HEK293T (cell line): ENCODE data around the gene PLPPR1.

Source experiments
- ARNT ChIP-seq: fragments of 450-650 bp; IDR thresholded peaks from 2 replicates; pipeline ENCODE4 v1.6.1; 2017; ENCODE audit warnings: mild to moderate bottlenecking
- BHLHE40 ChIP-seq: fragments of 450-650 bp; IDR thresholded peaks from 2 replicates; pipeline ENCODE4 v1.6.1; 2016; ENCODE audit warnings: mild to moderate bottlenecking, moderate library complexity, borderline replicate concordance
- CTBP1 ChIP-seq: fragments of 450-650 bp; IDR thresholded peaks from 2 replicates; pipeline ENCODE4 v1.6.1; 2016; ENCODE audit warnings: borderline replicate concordance
- ELF4 ChIP-seq: fragments of 450-650 bp; IDR thresholded peaks from 2 replicates; pipeline ENCODE4 v1.6.1; 2017; ENCODE audit warnings: antibody characterized with exemption
- FOXA1 ChIP-seq: fragments of 450-650 bp; IDR thresholded peaks from 2 replicates; pipeline ENCODE4 v1.6.1; 2016; ENCODE audit warnings: mild to moderate bottlenecking
- FOXK2 ChIP-seq: fragments of 450-650 bp; IDR thresholded peaks from 2 replicates; pipeline ENCODE4 v1.6.1; 2016; ENCODE audit warnings: mild to moderate bottlenecking
- FOXM1 ChIP-seq: fragments of 450-650 bp; IDR thresholded peaks from 2 replicates; pipeline ENCODE4 v1.6.1; 2017; ENCODE audit warnings: mild to moderate bottlenecking, borderline replicate concordance
- HDGF ChIP-seq: fragments of 450-650 bp; IDR thresholded peaks from 2 replicates; pipeline ENCODE4 v1.6.1; 2017; ENCODE audit warnings: antibody characterized with exemption, borderline replicate concordance
- LEF1 ChIP-seq: fragments of 450-650 bp; IDR thresholded peaks from 2 replicates; pipeline ENCODE4 v1.6.1; 2017; ENCODE audit warnings: mild to moderate bottlenecking, borderline replicate concordance
- NFRKB ChIP-seq: fragments of 450-650 bp; IDR thresholded peaks from 2 replicates; pipeline ENCODE4 v1.6.1; 2016; ENCODE audit warnings: mild to moderate bottlenecking, moderate library complexity
- SP1 ChIP-seq: fragments of 450-650 bp; IDR thresholded peaks from 2 replicates; pipeline ENCODE4 v1.6.1; 2017
- SUZ12 ChIP-seq: fragments of 450-650 bp; IDR thresholded peaks from 2 replicates; pipeline ENCODE4 v1.6.1; 2016; ENCODE audit warnings: mild to moderate bottlenecking
- TARDBP ChIP-seq: fragments of 450-650 bp; IDR thresholded peaks from 2 replicates; pipeline ENCODE4 v1.6.1; 2016
- TF ChIP-seq, protein P1 (sequence below): fragments of 450-650 bp; IDR thresholded peaks from 2 replicates; pipeline ENCODE4 v1.6.1; 2016

DNA sequence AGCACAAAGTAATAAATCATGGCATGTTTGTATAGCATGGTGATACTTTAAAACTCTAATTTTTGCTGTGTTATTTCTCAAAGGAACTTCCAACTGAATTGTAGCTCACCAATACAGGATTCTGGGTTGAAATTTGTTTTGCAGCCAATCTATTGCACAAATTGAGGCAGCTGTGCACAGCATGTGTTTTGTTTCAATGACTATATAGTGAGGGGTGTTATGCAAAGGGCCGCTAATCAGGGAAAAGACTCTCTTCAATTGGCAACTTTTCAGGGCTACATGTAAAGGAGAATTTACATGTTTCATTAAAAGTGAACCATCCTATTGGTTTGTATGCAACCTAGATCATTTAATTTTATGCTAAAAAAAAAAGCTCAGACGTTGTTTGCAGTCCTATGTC lies 44.6 kb downstream of the PLPPR1 start:
- TF ChIP-seq LEF1 (no peak), SP1 (no peak), SUZ12 (no peak), ELF4 (no peak), CTBP1 (no peak), NFRKB (no peak), TARDBP (no peak), ARNT (no peak), FOXA1 (no peak), FOXK2 (no peak), BHLHE40 (no peak), FOXM1 (no peak), HDGF (no peak)
- TF ChIP-seq, protein P1, sequence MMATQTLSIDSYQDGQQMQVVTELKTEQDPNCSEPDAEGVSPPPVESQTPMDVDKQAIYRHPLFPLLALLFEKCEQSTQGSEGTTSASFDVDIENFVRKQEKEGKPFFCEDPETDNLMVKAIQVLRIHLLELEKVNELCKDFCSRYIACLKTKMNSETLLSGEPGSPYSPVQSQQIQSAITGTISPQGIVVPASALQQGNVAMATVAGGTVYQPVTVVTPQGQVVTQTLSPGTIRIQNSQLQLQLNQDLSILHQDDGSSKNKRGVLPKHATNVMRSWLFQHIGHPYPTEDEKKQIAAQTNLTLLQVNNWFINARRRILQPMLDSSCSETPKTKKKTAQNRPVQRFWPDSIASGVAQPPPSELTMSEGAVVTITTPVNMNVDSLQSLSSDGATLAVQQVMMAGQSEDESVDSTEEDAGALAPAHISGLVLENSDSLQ = no peak
